ENCODE measurements around the gene FAM222B. TPM values are rescaled to one million over a fixed set of nuclear protein-coding genes. Genes with fewer than 3 reads are reported as not detected.

The FAM222B gene
- total and polyA plus RNA-seq, 9 of the 15 experiments (the other 6 are each of a cell fraction or from before 2014, with no cell fraction given) = 4.0 to 34.6 (median 7.5) TPM

- DNase-seq (ENCODE audit: extremely low read depth in 1 of 4, low spot score in 3 of 4) (no peak), ATAC-seq (no peak), FAIRE-seq (no peak)
- POLR2A ChIA-PET = interaction anchor here (1.0 to 2.7 kb wide), 10 partner anchors 9 to 265 kb away, joined by 3 to 9 read pairs (median 6); partner anchors contain the start of gene TLCD1
- Histone ChIP-seq H3K9me1 (ENCODE audit: control insufficient read depth, insufficient read depth, low read length) (no peaks in the 10 kb centered on the region), H3K27ac (ENCODE audit: extremely low read depth, low read depth, low read length) (peak overlapping the region; percentile 41; the same call in 1 of the 3 replicates), H3K79me2 (ENCODE audit: control insufficient read depth, insufficient read depth, low read length) (peaks cover 77% of the 10 kb centered on the region), H3K9me3 (replicated peaks; ENCODE audit: control insufficient read depth, insufficient read depth, low read depth, low read length) (no peaks in the 10 kb centered on the region), H2AFZ (ENCODE audit: low read depth, low read length) (no peak overlapping the region), H3K4me3 (no peak overlapping the region), H3K4me2 (ENCODE audit: insufficient read depth, low read length) (no peak overlapping the region), H3K36me3 (ENCODE audit: control insufficient read depth, insufficient read depth, low read length) (peaks cover 39% of the 10 kb centered on the region; the same call in 2 of the 3 replicates), H3K9ac (ENCODE audit: insufficient read depth in 1 of 2, low read depth in 2 of 2, low read length in 2 of 2) (no peak overlapping the region), H4K20me1 (replicated peaks; ENCODE audit: control insufficient read depth, insufficient read depth, low read length) (no peaks in the 10 kb centered on the region), H3K4me1 (replicated peaks in 1 of 2; ENCODE audit: control insufficient read depth in 2 of 2, insufficient read depth in 2 of 2, low read length in 2 of 2) (peaks cover 0 to 4% of the 10 kb centered on the region in 2 experiments; a peak in 3 of 5 replicates), H3K27me3 (ENCODE audit: control insufficient read depth in 2 of 2, insufficient read depth in 2 of 2, low read length in 2 of 2) (no peaks in the 10 kb centered on the region)
- 90% methylated on average over 3 of the region's 3 CpGs for WGBS (ENCODE audit: insufficient coverage, low coverage, missing lambda C conversion rate)
- TF ChIP-seq CHD1 (IDR thresholded peaks at IDR 0.05; ENCODE audit: low read length) (no peak), SMAD2 (IDR thresholded peaks at IDR 0.05; ENCODE audit: low read depth, low read length) (no peak), TARDBP (IDR thresholded peaks at IDR 0.05) (no peak), GATAD2A (IDR thresholded peaks at IDR 0.05) (no peak), KLF1 (tag; IDR thresholded peaks at IDR 0.05) (no peak), NFIX (CRISPR knock-in tag; IDR thresholded peaks at IDR 0.05; ENCODE audit: low read depth) (no peak), CUX1 (CRISPR knock-in tag; IDR thresholded peaks at IDR 0.05) (no peak), CBX1 (IDR thresholded peaks at IDR 0.05; ENCODE audit: low read depth) (no peak), TCF3 (CRISPR knock-in tag; IDR thresholded peaks at IDR 0.05) (no peak), ZNF165 (CRISPR knock-in tag; IDR thresholded peaks at IDR 0.05; ENCODE audit: borderline replicate concordance) (no peak), THAP12 (CRISPR knock-in tag; IDR thresholded peaks at IDR 0.05) (no peak), ZBTB8A (IDR thresholded peaks at IDR 0.05; ENCODE audit: partially characterized antibody) (no peak), HMG20A (CRISPR knock-in tag; conservative IDR thresholded peaks at IDR 0.05) (no peak)
- in situ Hi-C loops (cut with MboI) = no loop called here
- CTCF ChIA-PET (ENCODE audit: low intra/inter-chr PET ratio) = interaction anchor here (0.6 kb wide), 1 partner anchor 232 kb away, joined by 3 read pairs; the partner anchor contains the start of gene SEZ6
- intact Hi-C loops (cut with micrococcal nuclease) = no loop called here
- no TSS peak for BruUV-seq (replicated peaks)
Observed at GRCh38 chr17:28774206-28774605, 68.4 kb downstream of the FAM222B start.

Measured in K562 (cell line).